PC-3 (cell line): ENCODE measurements around the gene EMILIN3. TPM values are rescaled to one million over a fixed set of nuclear protein-coding genes. Genes with fewer than 3 reads are reported as not detected.

ENCODE experiments used
- ATAC-seq: fragments of 200-7000 bp; cut with Tn5 transposase; 2 replicates; pipeline ENCODE4 v1.9.1; 2020; ENCODE audit warnings: mild to moderate bottlenecking, moderate library complexity
- BruUV-seq: library from RNA; stranded (reverse); fragments of 400-500 nt; replicated peaks from 2 replicates; lab custom pipeline; 2021; lab: Mats Ljungman, UMichigan
- CTCF ChIA-PET: fragments of 300-600 bp; sonication (Branson Sonifier 250); formaldehyde crosslinking; loops from one replicate; lab custom pipeline; 2022; ENCODE audit warnings: antibody characterized with exemption; lab: Charles Lee
- POLR2A ChIA-PET: fragments of 300-600 bp; sonication (Branson Sonifier 250); formaldehyde crosslinking; loops from one replicate; lab custom pipeline; 2022; ENCODE audit warnings: antibody characterized with exemption; ENCODE audit not compliant: unreplicated experiment; lab: Charles Lee
- DNase-seq: peaks from one replicate; pipeline ENCODE4 v3.0.0-alpha.2; 2015
- H2AFZ ChIP-seq: fragments of 300-600 bp; sonication (generic); 2 replicates; pipeline ENCODE4 v1.6.0; 2016; ENCODE audit warnings: antibody characterized with exemption, low read length
- H3F3A ChIP-seq: fragments of 300-600 bp; sonication (generic); one replicate; pipeline ENCODE4 v1.6.0; 2017; ENCODE audit warnings: antibody characterized with exemption, low read length, control low read depth, mild to moderate bottlenecking; ENCODE audit not compliant: unreplicated experiment
- H3K27ac ChIP-seq: fragments of 300-600 bp; sonication (generic); 2 replicates; pipeline ENCODE4 v1.5.1; 2016; ENCODE audit warnings: mild to moderate bottlenecking, low read length
- H3K27me3 ChIP-seq: fragments of 300-600 bp; sonication (generic); 2 replicates; pipeline ENCODE4 v1.6.1; 2016; ENCODE audit warnings: low read length, mixed read lengths
- H3K36me3 ChIP-seq: fragments of 300-600 bp; sonication (generic); 2 replicates; pipeline ENCODE4 v1.6.1; 2016; ENCODE audit warnings: low read depth, mixed run types, low read length, mixed read lengths
- H3K4me1 ChIP-seq: fragments of 300-600 bp; sonication (generic); 2 replicates; pipeline ENCODE4 v1.5.1; 2016; ENCODE audit warnings: low read length; ENCODE audit not compliant: insufficient read depth
- H3K4me2 ChIP-seq: fragments of 300-600 bp; sonication (generic); 2 replicates; pipeline ENCODE4 v1.6.0; 2016; ENCODE audit warnings: low read length
- H3K4me3 ChIP-seq: fragments of 300-600 bp; sonication (generic); 2 replicates; pipeline ENCODE4 v1.5.1; 2016; ENCODE audit warnings: mild to moderate bottlenecking, low read length, mixed read lengths
- H3K79me2 ChIP-seq: fragments of 300-600 bp; sonication (generic); 2 replicates; pipeline ENCODE4 v1.6.1; 2017; ENCODE audit warnings: low read length, mixed read lengths
- H3K9ac ChIP-seq: fragments of 300-600 bp; sonication (generic); 2 replicates; pipeline ENCODE4 v1.6.0; 2016; ENCODE audit warnings: mild to moderate bottlenecking, low read length
- H3K9me2 ChIP-seq: fragments of 300-600 bp; sonication (generic); replicated peaks from 2 replicates; pipeline ENCODE4 v1.6.1; 2016; ENCODE audit warnings: mixed run types, low read length, mixed read lengths
- H3K9me3 ChIP-seq: fragments of 300-600 bp; sonication (generic); 2 replicates; pipeline ENCODE4 v1.6.1; 2016; ENCODE audit warnings: low read length, mixed read lengths
- H4K20me1 ChIP-seq: fragments of 300-600 bp; sonication (generic); 2 replicates; pipeline ENCODE4 v1.6.1; 2016; ENCODE audit warnings: low read length, mixed read lengths
- CTCF ChIP-seq: fragments of 300-600 bp; sonication (generic); conservative IDR thresholded peaks from 2 replicates; pipeline ENCODE4 v1.5.1; 2017; ENCODE audit warnings: antibody characterized with exemption, low read depth, mild to moderate bottlenecking, low read length
- EZH2 ChIP-seq: fragments of 300-600 bp; sonication (generic); IDR thresholded peaks from one replicate; pipeline ENCODE4 v1.6.1; 2017; ENCODE audit warnings: antibody characterized with exemption, mild to moderate bottlenecking, low read length; ENCODE audit not compliant: unreplicated experiment
- EZH2phosphoT487 ChIP-seq: fragments of 300-600 bp; sonication (generic); IDR thresholded peaks from 2 replicates; pipeline ENCODE4 v1.6.1; 2018; ENCODE audit warnings: mild to moderate bottlenecking, antibody characterized with exemption, low read length, borderline replicate concordance
- intact Hi-C: fragments of 100-400 bp; cut with micrococcal nuclease; formaldehyde crosslinking; loops from 2 replicates; pipeline ENCODE4 v1.9.0; 2023
- total RNA-seq: library from RNA; depleted of rRNA; stranded (reverse); fragments of >200 nt; gene quantifications from 2 replicates; pipeline ENCODE4 v1.2.3, GENCODE V29; 2014

Gene EMILIN3
- total RNA-seq, 1 experiment from 2014 or later, result not detected

- no TSS peak for BruUV-seq
- H3K4me3 ChIP-seq, result no peak overlapping the region
- H3K27ac ChIP-seq, result no peak overlapping the region
- H2AFZ ChIP-seq, result no peak overlapping the region
- H4K20me1 ChIP-seq, result no peaks in the 10 kb centered on the region
- intact Hi-C loops, result no loop called here
- TF ChIP-seq EZH2phosphoT487 (no peak), CTCF (no peak), EZH2 (no peak)
- no peak for DNase-seq
- ATAC-seq, result no peak
- H3F3A ChIP-seq, result no peaks in the 10 kb centered on the region
- CTCF ChIA-PET, result no interaction called here
- peaks cover 6% of the 10 kb centered on the region; the same call in 1 of the 2 replicates for H3K36me3 ChIP-seq
- no peaks in the 10 kb centered on the region for H3K9me2 ChIP-seq
- no peak overlapping the region for H3K9ac ChIP-seq
- no peak overlapping the region for H3K4me2 ChIP-seq
- H3K27me3 ChIP-seq, result no peaks in the 10 kb centered on the region
- peaks cover 33% of the 10 kb centered on the region for H3K79me2 ChIP-seq
- POLR2A ChIA-PET, result no interaction called here
- no peaks in the 10 kb centered on the region for H3K9me3 ChIP-seq
- H3K4me1 ChIP-seq, result peaks cover 7% of the 10 kb centered on the region
These were observed 20.9 kb downstream of the EMILIN3 start for GRCh38 chr20:41345729-41346067.

- Histone ChIP-seq H3K4me1 (peaks cover 7% of the 10 kb centered on the region), H3K36me3 (peaks cover 6% of the 10 kb centered on the region; the same call in 1 of the 2 replicates), H4K20me1 (no peaks in the 10 kb centered on the region), H3K27me3 (no peaks in the 10 kb centered on the region), H3K9me3 (no peaks in the 10 kb centered on the region), H3K9ac (no peak overlapping the region), H3K4me2 (no peak overlapping the region), H3K27ac (no peak overlapping the region), H3K4me3 (no peak overlapping the region), H3K79me2 (peaks cover 33% of the 10 kb centered on the region), H3K9me2 (no peaks in the 10 kb centered on the region), H2AFZ (no peak overlapping the region), H3F3A (no peaks in the 10 kb centered on the region)
- CTCF ChIA-PET, result no interaction called here
- POLR2A ChIA-PET, result no interaction called here
- TF ChIP-seq CTCF, result no peak
- no peak for TF ChIP-seq EZH2
- TF ChIP-seq EZH2phosphoT487, result no peak
- intact Hi-C loops, result loop anchor here (5.0 kb wide), 1 partner anchor 272 kb away; the partner anchor contains the start of gene CHD6
- no TSS peak for BruUV-seq
- ATAC-seq (no peak), DNase-seq (no peak)
These were observed 21.5 kb downstream of the EMILIN3 start for GRCh38 chr20:41344938-41345728.

GRCh38 chr20:41344477-41344876, 22.1 kb downstream of the EMILIN3 start:
- Histone ChIP-seq H3K27ac (no peak overlapping the region), H3K4me1 (peaks cover 11% of the 10 kb centered on the region), H3K36me3 (peaks cover 6% of the 10 kb centered on the region; the same call in 1 of the 2 replicates), H3K27me3 (no peaks in the 10 kb centered on the region), H3K79me2 (peaks cover 33% of the 10 kb centered on the region), H2AFZ (no peak overlapping the region), H3K4me3 (no peak overlapping the region), H3K9me3 (no peaks in the 10 kb centered on the region), H4K20me1 (no peaks in the 10 kb centered on the region), H3K4me2 (no peak overlapping the region), H3F3A (no peaks in the 10 kb centered on the region), H3K9ac (no peak overlapping the region), H3K9me2 (no peaks in the 10 kb centered on the region)
- BruUV-seq, result no TSS peak
- intact Hi-C loops, result loop anchor here (5.0 kb wide), 1 partner anchor 273 kb away; the partner anchor contains the start of gene CHD6
- ATAC-seq (no peak), DNase-seq (no peak)
- TF ChIP-seq EZH2phosphoT487 (no peak), EZH2 (no peak), CTCF (no peak)
- ChIA-PET CTCF (no interaction called here), POLR2A (no interaction called here)
